Measurements from ENCODE around the gene CFP. TPM values are rescaled to one million over a fixed set of nuclear protein-coding genes. Genes with fewer than 3 reads are reported as not detected.

Gene CFP
- total RNA-seq, 1 experiment from 2014 or later = 2.0 TPM

- POLR2A ChIA-PET = no interaction called here
- DNase-seq (ENCODE audit: low spot score) (no peak), ATAC-seq (no peak)
- Mint-ChIP-seq H3K27ac (no peak overlapping the region), H3K4me3 (peak overlapping the region; percentile 64), H3K36me3 (no peaks in the 10 kb centered on the region), H3K4me1 (peaks cover 20% of the 10 kb centered on the region), H3K9me3 (no peaks in the 10 kb centered on the region), H3K27me3 (ENCODE audit: low read depth) (peaks cover 39% of the 10 kb centered on the region)
- CTCF ChIA-PET = interaction anchor here (0.6 kb wide), 1 partner anchor 12 kb away, joined by 3 read pairs; no protein-coding TSS in a partner anchor
- TF ChIP-seq CTCF (IDR thresholded peaks at IDR 0.05) (no peak), HMGA2 (CRISPR knock-in tag; IDR thresholded peaks at IDR 0.05) (no peak), ZNF263 (CRISPR knock-in tag; IDR thresholded peaks at IDR 0.05; ENCODE audit: low read depth) (no peak), TCF7 (CRISPR knock-in tag; IDR thresholded peaks at IDR 0.05; ENCODE audit: low read depth) (no peak), SMAD4 (CRISPR knock-in tag; IDR thresholded peaks at IDR 0.05) (no peak), ZNF396 (CRISPR knock-in tag; IDR thresholded peaks at IDR 0.05; ENCODE audit: borderline replicate concordance) (no peak), KAT7 (CRISPR knock-in tag; IDR thresholded peaks at IDR 0.05; ENCODE audit: borderline replicate concordance) (no peak), FOXP4 (CRISPR knock-in tag; IDR thresholded peaks at IDR 0.05) (no peak)
Observed at GRCh38 chrX:47620303-47620685, 9.4 kb downstream of the CFP start.

GRCh38 chrX:47619486-47620302, 10.0 kb downstream of the CFP start, which contains the start of gene SYN1:
SYN1 (minus strand) TSS chrX:47619857; CDS start chrX:47619728, 129 bp downstream.
- H3K27ac Mint-ChIP-seq = no peak within 1 kb of the TSS
- POLR2A ChIA-PET = no interaction called here
- TF ChIP-seq ZNF423 (CRISPR knock-in tag; IDR thresholded peaks at IDR 0.05) (no peak), ATF1 (CRISPR knock-in tag; IDR thresholded peaks at IDR 0.05) (no peak), CREB1 (CRISPR knock-in tag; IDR thresholded peaks at IDR 0.05) (no peak), JAZF1 (CRISPR knock-in tag; IDR thresholded peaks at IDR 0.05) (no peak), PRRX2 (CRISPR knock-in tag; IDR thresholded peaks at IDR 0.05) (no peak), ZNF232 (CRISPR knock-in tag; IDR thresholded peaks at IDR 0.05) (0 out of 2 replicates have a peak, but pooled peaks have one; percentile 65), ZNF425 (CRISPR knock-in tag; conservative IDR thresholded peaks at IDR 0.05) (no peak), MAX (CRISPR knock-in tag; IDR thresholded peaks at IDR 0.05) (peak; percentile 58; the same call in 1 of the 2 replicates), ZNF281 (CRISPR knock-in tag; IDR thresholded peaks at IDR 0.05) (peak; percentile 85), NFATC4 (CRISPR knock-in tag; IDR thresholded peaks at IDR 0.05) (no peak), E2F4 (CRISPR knock-in tag; IDR thresholded peaks at IDR 0.05; ENCODE audit: borderline replicate concordance, low read depth) (no peak), USF1 (CRISPR knock-in tag; IDR thresholded peaks at IDR 0.05) (peak; percentile 44; the same call in 1 of the 2 replicates), CDX4 (CRISPR knock-in tag; IDR thresholded peaks at IDR 0.05; ENCODE audit: borderline replicate concordance) (no peak)

More at GRCh38 chrX:47619486-47620302, 10.0 kb downstream of the CFP start, which contains the start of gene SYN1:
- no peaks in the 10 kb centered on the region for H3K36me3 Mint-ChIP-seq
- H3K4me3 Mint-ChIP-seq = peak within 1 kb of the TSS; percentile 64
- ATAC-seq (peak; percentile 43), DNase-seq (ENCODE audit: low spot score) (peak; percentile 81)
- no peaks in the 10 kb centered on the region for H3K9me3 Mint-ChIP-seq
- H3K27me3 Mint-ChIP-seq (ENCODE audit: low read depth) = peaks cover 39% of the 10 kb centered on the region
- peaks cover 20% of the 10 kb centered on the region for H3K4me1 Mint-ChIP-seq
- CTCF ChIA-PET = interaction anchor here (0.6 kb wide), 2 partner anchors 11 to 58 kb away, joined by 3 read pairs; no protein-coding TSS in a partner anchor

Data from WTC11 (cell line).